DND-41 (cell line): ENCODE measurements around the gene ZNF827.

Experiments
- EZH2 ChIP-seq: IDR thresholded peaks from 3 replicates; pipeline ENCODE4 v1.6.1; 2012; ENCODE audit warnings: borderline replicate concordance, low read depth, mild to moderate bottlenecking, moderate library complexity, low read length, inconsistent platforms; ENCODE audit not compliant: severe bottlenecking
- TF ChIP-seq, protein P1 (sequence below): IDR thresholded peaks from 2 replicates; pipeline ENCODE4 v1.5.1; 2012; ENCODE audit warnings: borderline replicate concordance, low read length, moderate library complexity, mild to moderate bottlenecking; ENCODE audit not compliant: poor library complexity, severe bottlenecking; ENCODE audit errors: extremely low read depth

DNA sequence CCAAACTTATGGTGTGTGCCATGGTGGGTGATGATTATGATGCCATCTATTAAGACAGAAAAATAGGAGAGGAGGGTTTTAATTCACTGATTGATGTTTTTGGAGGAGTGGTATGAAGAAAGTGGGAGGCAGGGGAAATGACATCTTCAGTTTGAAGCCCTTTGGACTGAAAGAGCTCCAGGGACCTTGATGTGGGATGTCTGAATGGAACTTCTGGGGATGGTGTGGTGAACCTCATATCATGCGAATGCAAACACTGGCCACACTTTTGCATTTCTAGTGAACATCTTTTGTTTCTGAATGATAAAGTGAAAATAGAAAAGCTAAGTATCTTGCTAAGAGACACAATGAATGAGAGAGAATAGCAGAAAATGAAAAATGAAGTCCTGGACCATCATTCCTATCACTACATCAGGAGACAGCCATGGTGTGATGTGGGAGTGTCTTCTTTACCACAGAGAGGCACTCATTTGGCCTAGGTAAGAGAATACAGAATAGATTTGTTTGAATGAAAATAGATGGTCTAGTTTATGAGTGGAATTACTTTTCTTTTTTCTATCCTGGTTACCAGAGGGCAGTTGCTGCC is 123.5 kb downstream of the ZNF827 start:
- TF ChIP-seq, protein P1, sequence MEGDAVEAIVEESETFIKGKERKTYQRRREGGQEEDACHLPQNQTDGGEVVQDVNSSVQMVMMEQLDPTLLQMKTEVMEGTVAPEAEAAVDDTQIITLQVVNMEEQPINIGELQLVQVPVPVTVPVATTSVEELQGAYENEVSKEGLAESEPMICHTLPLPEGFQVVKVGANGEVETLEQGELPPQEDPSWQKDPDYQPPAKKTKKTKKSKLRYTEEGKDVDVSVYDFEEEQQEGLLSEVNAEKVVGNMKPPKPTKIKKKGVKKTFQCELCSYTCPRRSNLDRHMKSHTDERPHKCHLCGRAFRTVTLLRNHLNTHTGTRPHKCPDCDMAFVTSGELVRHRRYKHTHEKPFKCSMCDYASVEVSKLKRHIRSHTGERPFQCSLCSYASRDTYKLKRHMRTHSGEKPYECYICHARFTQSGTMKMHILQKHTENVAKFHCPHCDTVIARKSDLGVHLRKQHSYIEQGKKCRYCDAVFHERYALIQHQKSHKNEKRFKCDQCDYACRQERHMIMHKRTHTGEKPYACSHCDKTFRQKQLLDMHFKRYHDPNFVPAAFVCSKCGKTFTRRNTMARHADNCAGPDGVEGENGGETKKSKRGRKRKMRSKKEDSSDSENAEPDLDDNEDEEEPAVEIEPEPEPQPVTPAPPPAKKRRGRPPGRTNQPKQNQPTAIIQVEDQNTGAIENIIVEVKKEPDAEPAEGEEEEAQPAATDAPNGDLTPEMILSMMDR: no peak
- TF ChIP-seq EZH2: no peak
